ENCODE measurements around the gene PDE4A.
"Not testable (repeated sequence)": the region's sequence is repeated elsewhere in the genome, so short reads cannot be mapped to it uniquely, and the experiment has no call there.

The PDE4A gene

GRCh38 chr19:10442698-10443097 lies 22.4 kb downstream of the PDE4A start:
- TF ChIP-seq EZH2 (IDR thresholded peaks at IDR 0.05) (no peak), FOXP2 (optimal IDR thresholded peaks at IDR 0.05; ENCODE audit: control extremely low read depth, extremely low read length, insufficient read depth) (no peak), POLR2AphosphoS5 (IDR thresholded peaks at IDR 0.05; ENCODE audit: borderline replicate concordance, low read depth, low read length) (no peak)

GRCh38 chr19:10449037-10449436 lies 28.7 kb downstream of the PDE4A start:
- no peak for TF ChIP-seq EZH2 (IDR thresholded peaks at IDR 0.05)
- TF ChIP-seq FOXP2 (optimal IDR thresholded peaks at IDR 0.05; ENCODE audit: control extremely low read depth, extremely low read length, insufficient read depth): no peak
- no peak for TF ChIP-seq POLR2AphosphoS5 (IDR thresholded peaks at IDR 0.05; ENCODE audit: borderline replicate concordance, low read depth, low read length)
- DNase-seq (ENCODE audit: low read depth, low spot score): no peak
- Histone ChIP-seq H3K9ac (ENCODE audit: insufficient read length) (no peak overlapping the region), H3K4me3 (no peak overlapping the region), H3K27ac (no peak overlapping the region), H3K9me3 (ENCODE audit: low read depth, low read length) (no peaks in the 10 kb centered on the region), H3K36me3 (ENCODE audit: insufficient read depth, low read length) (no peaks in the 10 kb centered on the region)

More at GRCh38 chr19:10442698-10443097, 22.4 kb downstream of the PDE4A start:
- Histone ChIP-seq H3K36me3 (ENCODE audit: insufficient read depth, low read length) (no peaks in the 10 kb centered on the region), H3K9ac (ENCODE audit: insufficient read length) (no peak overlapping the region), H3K4me3 (no peak overlapping the region), H3K9me3 (ENCODE audit: low read depth, low read length) (no peaks in the 10 kb centered on the region), H3K27ac (no peak overlapping the region)
- DNase-seq (ENCODE audit: low read depth, low spot score): no peak

GRCh38 chr19:10450191-10450852 lies 30.0 kb downstream of the PDE4A start:
- DNase-seq (ENCODE audit: low read depth, low spot score): no peak
- Histone ChIP-seq H3K9me3 (ENCODE audit: low read depth, low read length) (no peaks in the 10 kb centered on the region), H3K4me3 (no peak overlapping the region), H3K36me3 (ENCODE audit: insufficient read depth, low read length) (no peaks in the 10 kb centered on the region), H3K27ac (no peak overlapping the region), H3K9ac (ENCODE audit: insufficient read length) (no peak overlapping the region)
- TF ChIP-seq FOXP2 (optimal IDR thresholded peaks at IDR 0.05; ENCODE audit: control extremely low read depth, extremely low read length, insufficient read depth) (no peak), EZH2 (IDR thresholded peaks at IDR 0.05) (no peak), POLR2AphosphoS5 (IDR thresholded peaks at IDR 0.05; ENCODE audit: borderline replicate concordance, low read depth, low read length) (no peak)

- no peak for DNase-seq (ENCODE audit: low read depth, low spot score)
- H3K27ac ChIP-seq: no peak overlapping the region
- no peaks in the 10 kb centered on the region for H3K9me3 ChIP-seq (ENCODE audit: low read depth, low read length)
- no peak overlapping the region for H3K4me3 ChIP-seq
- TF ChIP-seq FOXP2 (optimal IDR thresholded peaks at IDR 0.05; ENCODE audit: control extremely low read depth, extremely low read length, insufficient read depth): no peak
- no peak for TF ChIP-seq EZH2 (IDR thresholded peaks at IDR 0.05)
- TF ChIP-seq POLR2AphosphoS5 (IDR thresholded peaks at IDR 0.05; ENCODE audit: borderline replicate concordance, low read depth, low read length): no peak
- H3K9ac ChIP-seq (ENCODE audit: insufficient read length): no peak overlapping the region
- no peaks in the 10 kb centered on the region for H3K36me3 ChIP-seq (ENCODE audit: insufficient read depth, low read length)
Observed at GRCh38 chr19:10450853-10451609, 30.7 kb downstream of the PDE4A start.

- Histone ChIP-seq H3K4me3 (no peak overlapping the region), H3K9me3 (ENCODE audit: low read depth, low read length) (no peaks in the 10 kb centered on the region), H3K36me3 (ENCODE audit: insufficient read depth, low read length) (no peaks in the 10 kb centered on the region), H3K9ac (ENCODE audit: insufficient read length) (no peak overlapping the region), H3K27ac (no peak overlapping the region)
- TF ChIP-seq EZH2 (IDR thresholded peaks at IDR 0.05): no peak
- no peak for TF ChIP-seq FOXP2 (optimal IDR thresholded peaks at IDR 0.05; ENCODE audit: control extremely low read depth, extremely low read length, insufficient read depth)
- no peak for TF ChIP-seq POLR2AphosphoS5 (IDR thresholded peaks at IDR 0.05; ENCODE audit: borderline replicate concordance, low read depth, low read length)
- DNase-seq (ENCODE audit: low read depth, low spot score): no peak
Observed at GRCh38 chr19:10452726-10453618, 32.6 kb downstream of the PDE4A start.

- Histone ChIP-seq H3K9ac (ENCODE audit: insufficient read length) (no peak overlapping the region), H3K36me3 (ENCODE audit: insufficient read depth, low read length) (no peaks in the 10 kb centered on the region; the same call in 1 of the 2 replicates), H3K4me3 (no peak overlapping the region), H3K27ac (no peak overlapping the region), H3K9me3 (ENCODE audit: low read depth, low read length) (no peaks in the 10 kb centered on the region)
- TF ChIP-seq POLR2AphosphoS5 (IDR thresholded peaks at IDR 0.05; ENCODE audit: borderline replicate concordance, low read depth, low read length) (no peak), FOXP2 (optimal IDR thresholded peaks at IDR 0.05; ENCODE audit: control extremely low read depth, extremely low read length, insufficient read depth) (no peak), EZH2 (IDR thresholded peaks at IDR 0.05) (no peak)
- DNase-seq (ENCODE audit: low read depth, low spot score): no peak
Observed at GRCh38 chr19:10453852-10454251, 33.5 kb downstream of the PDE4A start.

GRCh38 chr19:10454267-10454666 lies 33.9 kb downstream of the PDE4A start:
- Histone ChIP-seq H3K27ac (no peak overlapping the region), H3K9me3 (ENCODE audit: low read depth, low read length) (no peaks in the 10 kb centered on the region), H3K9ac (ENCODE audit: insufficient read length) (no peak overlapping the region), H3K36me3 (ENCODE audit: insufficient read depth, low read length) (no peaks in the 10 kb centered on the region; the same call in 1 of the 2 replicates), H3K4me3 (no peak overlapping the region)
- no peak for DNase-seq (ENCODE audit: low read depth, low spot score)
- no peak for TF ChIP-seq FOXP2 (optimal IDR thresholded peaks at IDR 0.05; ENCODE audit: control extremely low read depth, extremely low read length, insufficient read depth)
- no peak for TF ChIP-seq EZH2 (IDR thresholded peaks at IDR 0.05)
- TF ChIP-seq POLR2AphosphoS5 (IDR thresholded peaks at IDR 0.05; ENCODE audit: borderline replicate concordance, low read depth, low read length): no peak

- not testable (repeated sequence) for H3K36me3 ChIP-seq (ENCODE audit: insufficient read depth, low read length)
Observed at GRCh38 chr19:10458733-10459132, 38.4 kb downstream of the PDE4A start.

More at GRCh38 chr19:10458733-10459132, 38.4 kb downstream of the PDE4A start:
- H3K9me3 ChIP-seq (ENCODE audit: low read depth, low read length); H3K27ac ChIP-seq; H3K9ac ChIP-seq (ENCODE audit: insufficient read length); H3K4me3 ChIP-seq; DNase-seq (ENCODE audit: low read depth, low spot score): not testable (repeated sequence)

All from SK-N-MC (cell line).